Measurements from ENCODE around the gene OR52K1.
"Not testable (repeated sequence)": the region's sequence is repeated elsewhere in the genome, so short reads cannot be mapped to it uniquely, and the experiment has no call there.

The OR52K1 gene

DNA sequence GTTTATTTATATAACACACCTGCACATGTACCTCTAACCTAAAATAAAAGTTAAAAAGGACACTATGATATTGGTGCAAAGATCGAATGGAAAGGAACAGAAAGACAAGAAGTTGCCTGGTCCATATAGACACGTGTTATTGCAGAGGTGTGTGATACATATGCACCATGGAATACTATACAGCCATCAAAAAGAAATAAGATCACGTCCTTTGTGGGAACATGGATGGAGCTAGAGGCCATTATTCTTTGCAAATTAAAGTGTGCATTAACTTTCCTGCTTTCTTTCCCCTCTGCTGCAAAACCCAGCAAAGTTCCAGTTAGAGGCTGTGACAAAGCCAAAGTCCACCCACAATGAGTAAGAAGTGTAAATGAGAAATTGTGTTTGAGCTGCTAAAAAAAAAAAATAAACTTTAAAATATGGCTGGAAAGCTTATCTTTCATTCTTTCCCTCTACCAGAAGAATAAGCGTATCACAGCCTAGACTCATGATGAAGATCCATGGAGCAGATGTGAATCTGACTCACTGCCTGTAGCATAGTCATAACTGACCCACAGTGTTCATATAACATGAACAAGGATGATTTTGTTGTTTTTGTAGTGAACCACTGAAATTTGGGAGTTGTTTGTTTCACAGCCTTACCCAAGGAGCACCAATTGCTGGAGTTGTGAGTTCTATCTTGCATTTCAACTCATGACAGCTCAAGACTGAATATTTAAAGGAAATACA lies 9.6 kb downstream of the OR52K1 start:
- DNase-seq, result no peak

DNA sequence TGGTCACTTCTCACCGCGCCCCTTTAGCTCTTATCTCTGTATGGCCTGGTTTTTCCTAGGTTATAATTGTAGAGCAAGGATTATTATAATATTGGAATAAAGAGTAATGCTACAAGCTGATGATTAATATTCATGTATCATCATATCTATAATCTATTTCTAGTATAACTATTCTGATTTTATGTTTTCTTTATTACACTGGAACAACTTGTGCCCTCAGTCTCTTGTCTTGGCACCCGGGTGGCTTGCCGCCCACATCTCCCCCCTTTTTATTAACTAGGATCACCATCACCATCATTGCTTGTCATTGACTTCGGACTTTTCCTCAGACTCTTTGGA lies 11.0 kb downstream of the OR52K1 start:
- no peak for DNase-seq

DNA sequence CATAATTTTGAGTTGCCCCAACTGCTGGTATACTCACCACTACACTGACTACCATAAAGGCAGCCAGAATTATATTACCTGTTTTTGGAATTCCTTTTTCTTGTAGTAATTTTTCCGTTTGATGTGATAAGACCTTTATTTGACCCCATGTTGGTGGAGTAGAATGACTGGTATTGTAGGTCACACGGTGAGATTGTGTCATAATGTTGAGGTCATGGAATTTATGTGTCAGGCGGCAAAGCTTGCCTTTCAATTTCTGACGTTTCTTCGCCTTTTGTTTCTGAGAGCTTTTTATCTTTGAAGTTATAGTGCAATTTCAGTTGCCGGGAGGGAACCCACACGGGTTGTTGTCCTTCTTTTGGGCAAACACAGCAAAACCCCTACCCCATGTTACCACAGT lies 13.0 kb downstream of the OR52K1 start:
- DNase-seq, result no peak

DNA sequence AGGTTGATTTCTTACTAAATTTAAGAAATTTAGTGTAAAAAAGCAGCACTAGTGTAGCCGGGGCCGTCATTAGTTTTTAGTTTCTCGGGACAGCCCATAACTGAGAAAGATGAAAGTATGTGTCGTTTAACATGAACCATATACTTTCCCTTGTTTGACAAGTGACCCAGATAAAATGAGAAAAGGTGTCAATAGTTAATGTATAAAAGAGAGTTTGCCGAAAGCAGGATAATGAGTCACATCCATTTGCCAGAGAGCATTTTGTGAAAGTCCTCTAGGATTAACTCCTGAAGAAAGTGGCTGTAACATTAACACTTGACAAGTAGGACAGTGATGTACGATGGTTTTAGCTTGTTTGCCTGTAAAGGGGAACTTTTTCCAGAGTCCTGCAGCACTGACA lies 13.5 kb downstream of the OR52K1 start:
- no peak for DNase-seq

DNA sequence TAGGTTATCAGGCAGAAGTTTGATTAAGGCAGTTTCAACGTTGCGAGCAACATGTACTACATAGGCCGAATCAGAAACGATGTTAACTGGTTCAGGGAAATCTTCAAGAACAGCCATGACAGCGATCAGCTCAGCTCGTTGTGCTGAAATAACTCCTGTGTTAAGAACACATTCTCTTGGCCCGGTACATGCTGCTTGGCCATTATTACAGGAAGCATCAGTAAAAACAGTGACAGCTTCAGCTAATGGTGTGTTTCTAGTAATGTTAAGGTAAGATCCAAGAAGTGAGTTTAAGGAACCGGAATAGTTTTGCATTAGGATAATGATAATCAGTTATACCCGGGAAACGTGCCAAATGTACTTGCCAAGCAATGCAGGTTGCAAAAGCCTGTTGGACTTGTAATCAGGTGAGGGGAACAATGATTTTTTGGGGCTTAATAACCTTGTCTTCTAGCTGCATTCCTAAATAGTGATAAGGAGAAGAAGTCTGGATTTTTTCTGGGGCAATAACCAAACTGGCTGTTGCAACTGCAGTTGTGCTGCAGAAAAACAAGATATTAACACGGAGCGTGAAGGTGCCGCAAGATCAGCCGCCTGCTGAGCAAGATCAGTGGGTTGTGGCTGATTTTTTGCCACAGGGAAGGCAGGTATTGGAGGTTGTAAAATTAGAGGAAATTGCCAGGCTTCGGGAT lies 14.3 kb downstream of the OR52K1 start:
- DNase-seq, result no peak

DNA sequence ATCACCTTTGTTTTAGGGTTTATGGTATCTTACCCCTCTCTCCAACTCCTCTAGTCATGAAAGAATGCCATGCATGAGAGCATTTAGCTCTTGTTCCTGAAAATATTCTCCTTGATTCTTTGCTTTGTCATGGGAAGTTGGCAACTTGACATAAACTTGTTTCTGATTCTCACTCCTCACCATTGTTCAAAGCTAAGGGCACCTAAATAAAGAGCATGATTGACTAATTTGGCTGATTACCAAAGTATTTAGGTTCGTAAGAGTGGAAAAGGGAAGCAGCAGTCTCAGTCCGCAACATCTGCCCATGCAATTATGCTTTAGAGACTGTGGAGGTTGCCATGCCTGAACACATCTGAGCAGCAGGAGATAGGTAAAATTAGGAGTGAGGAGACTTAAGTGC lies 26.4 kb downstream of the OR52K1 start:
- no peak for DNase-seq

DNA sequence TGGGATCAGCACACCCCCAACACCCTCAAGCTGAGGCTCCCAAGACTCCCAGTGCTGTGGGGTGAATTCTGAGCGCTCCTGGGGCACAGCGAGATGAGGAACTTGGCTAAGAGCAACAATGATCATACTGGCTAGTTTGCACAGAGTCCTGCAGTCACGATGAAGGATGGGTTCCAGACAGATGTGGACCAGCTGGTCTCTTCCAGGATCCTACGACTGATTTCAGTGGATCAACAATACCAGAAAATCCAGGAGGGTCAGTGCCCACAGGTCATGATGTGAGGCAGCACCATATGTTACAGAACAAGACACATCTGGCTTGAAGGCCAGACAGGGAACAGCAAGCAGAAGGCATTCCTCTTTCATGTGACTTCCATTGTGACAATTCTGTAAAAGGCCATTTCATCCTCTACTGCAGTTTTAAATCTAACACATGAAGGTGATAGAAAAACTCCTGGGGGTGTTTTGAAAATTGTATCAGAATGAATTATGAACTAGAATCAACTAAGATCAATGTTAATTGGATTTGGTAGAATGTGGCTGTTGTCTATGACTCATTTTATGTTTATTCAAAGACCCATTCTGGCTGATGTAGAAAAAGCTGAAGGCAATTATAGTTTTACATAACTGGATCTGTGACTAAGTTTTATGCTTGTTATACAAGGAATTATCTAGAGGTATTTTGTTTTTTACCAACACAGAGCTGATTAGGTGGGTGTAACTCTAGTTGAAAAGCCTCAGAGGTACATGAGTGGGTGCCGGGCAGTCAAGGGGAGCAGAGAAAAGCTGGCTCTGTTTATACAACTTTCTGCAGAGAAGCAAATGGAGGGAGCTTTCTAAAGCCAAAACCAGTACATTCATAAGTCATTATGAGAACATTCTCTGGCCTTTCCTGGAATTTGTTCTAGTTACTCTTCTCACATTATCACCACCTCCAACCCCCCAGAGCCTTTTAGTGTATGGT lies 29.1 kb downstream of the OR52K1 start:
- DNase-seq, result no peak

DNA sequence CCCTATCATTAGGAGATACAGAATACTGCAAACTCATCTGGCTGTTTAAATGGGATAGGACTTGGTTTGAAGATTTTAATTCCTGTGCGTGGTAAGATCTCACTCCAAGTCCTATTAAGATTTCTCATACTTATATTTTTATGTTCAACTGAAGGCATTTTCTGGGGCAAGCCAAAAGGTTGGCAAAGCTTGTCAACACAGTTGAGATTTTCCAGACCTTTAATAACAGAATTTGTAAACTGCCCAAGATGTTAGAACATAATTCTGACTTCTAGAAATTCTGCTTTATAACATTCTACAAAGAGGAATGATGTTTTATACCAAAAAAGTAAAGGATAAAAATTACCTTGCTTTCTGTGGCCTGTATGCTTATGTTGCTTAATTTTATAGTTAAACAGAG lies 31.8 kb downstream of the OR52K1 start:
- no peak for DNase-seq

DNA sequence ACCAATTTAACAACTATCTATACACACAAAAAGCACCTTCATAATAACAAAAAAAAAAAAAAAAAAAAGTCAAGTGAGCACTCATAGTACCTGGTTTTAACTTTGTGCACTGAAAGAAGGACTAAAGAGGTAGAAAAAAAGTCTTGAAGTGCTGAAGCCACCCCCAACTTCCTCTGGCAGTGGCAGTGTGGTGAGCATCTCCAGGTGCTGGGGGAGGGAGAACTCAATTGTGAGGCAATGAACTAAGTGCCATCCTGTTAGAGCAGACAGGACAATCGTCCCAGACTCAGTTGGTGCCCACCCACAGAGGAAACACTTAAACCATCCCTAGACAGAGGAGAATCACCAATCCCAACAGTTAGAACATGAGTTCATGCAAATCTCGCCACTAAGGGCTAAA lies 39.9 kb downstream of the OR52K1 start:
- no peak for DNase-seq

DNA sequence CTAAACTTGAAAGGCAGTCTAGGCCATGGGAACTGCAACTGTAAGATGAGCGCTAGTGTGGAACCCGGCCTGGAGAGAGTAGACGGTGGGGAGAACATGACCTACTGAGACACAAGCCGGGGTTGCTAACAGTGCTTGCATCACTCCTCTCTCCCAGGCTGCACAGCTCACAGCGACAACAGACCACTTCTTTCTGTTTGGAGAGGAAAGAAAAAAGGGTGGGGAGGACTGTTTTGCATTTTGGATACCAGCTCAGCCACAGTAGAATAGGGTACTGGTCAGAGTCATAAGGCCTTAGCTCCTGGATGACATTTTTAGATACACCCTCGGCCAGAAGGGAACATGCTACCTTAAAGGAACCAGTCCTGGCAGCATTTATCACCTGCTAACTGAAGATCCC lies 40.3 kb downstream of the OR52K1 start:
- no peak for DNase-seq

DNA sequence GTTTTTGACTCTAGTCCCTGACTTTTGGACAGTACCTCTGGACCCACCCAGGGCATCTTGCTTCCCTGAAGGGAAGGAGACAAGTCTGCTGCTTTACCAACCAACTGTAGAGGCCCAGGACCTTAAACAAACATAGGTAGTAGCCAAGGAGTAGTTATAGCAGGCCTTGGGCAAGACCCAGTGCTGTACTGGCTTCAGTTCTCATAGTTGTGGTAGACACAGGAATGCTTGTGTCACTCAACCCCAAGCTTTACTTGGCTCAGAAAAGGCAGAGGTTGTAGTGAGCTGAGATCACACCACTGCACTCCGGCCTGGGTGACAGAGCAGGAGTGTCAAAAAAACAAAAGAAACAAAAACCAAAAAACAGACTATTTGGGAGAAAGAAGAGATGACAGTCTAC lies 41.2 kb downstream of the OR52K1 start:
- no peak for DNase-seq

DNA sequence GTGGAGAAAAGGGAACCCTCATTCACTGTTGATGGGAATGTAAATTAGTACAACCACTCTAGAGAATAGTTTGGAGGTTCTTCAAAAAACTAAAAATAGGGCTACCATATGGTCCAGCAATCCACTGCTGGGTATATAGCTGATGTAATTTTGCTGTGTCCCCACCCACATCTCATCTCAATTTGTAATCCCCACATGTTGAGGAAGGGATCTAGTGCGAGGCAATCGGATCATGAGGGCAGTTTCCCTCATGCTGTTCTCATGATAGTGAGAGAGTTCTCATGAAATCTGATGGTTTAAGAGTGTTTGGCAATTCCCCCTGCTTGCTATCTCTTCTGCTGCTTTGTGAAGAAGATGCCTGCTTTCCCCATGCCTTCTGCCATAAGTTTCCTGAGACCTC lies 45.5 kb downstream of the OR52K1 start:
- DNase-seq, result no peak

DNA sequence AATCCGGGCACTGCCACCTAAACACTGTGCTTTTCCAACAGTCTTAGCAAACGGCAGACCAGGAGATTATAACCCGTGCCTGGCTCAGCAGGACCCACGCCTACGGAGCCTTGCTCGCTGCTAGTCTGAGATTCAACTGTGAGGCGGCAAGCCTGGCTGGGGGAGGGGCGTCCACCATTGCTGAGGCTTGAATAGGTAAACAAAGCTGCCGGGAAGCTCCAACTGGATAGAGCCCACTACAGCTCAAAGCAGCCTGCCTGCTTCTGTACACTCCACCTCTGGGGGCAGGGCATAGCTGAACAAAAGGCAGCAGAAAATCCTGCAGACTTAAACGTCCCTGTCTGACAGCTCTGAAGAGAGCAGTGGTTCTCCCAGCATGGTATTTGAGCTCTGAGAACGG lies 49.2 kb downstream of the OR52K1 start:
- not testable (repeated sequence) for DNase-seq

DNA sequence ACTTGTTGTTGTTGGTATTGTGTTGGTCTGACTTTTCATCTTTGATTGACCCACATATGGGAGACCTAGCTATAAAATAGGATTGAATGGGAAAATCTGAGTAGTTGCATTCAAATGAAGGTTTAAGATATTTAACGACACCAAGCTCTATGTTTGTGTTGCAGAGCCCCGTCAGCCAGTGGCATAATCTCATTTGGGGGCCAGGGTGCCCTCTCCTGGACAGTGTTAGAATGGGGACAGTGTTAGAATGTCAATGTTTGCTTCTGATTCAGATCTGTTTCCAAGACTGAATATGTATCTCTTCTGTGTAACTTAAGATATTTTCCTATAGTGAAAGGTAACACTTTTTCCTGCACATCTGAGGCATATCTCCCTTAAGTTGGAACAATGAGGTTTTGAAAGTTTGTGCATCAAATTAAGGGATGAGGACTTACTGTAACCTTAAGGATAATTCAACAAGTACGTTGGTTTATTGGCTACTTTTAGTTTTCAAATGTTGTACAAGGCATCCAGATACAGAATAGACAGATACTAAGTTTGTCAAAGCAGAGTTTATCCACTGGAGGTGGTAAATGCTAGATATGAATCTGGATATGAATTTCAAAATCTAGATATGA lies 57.3 kb downstream of the OR52K1 start:
- peak; percentile 25 for DNase-seq

DNA sequence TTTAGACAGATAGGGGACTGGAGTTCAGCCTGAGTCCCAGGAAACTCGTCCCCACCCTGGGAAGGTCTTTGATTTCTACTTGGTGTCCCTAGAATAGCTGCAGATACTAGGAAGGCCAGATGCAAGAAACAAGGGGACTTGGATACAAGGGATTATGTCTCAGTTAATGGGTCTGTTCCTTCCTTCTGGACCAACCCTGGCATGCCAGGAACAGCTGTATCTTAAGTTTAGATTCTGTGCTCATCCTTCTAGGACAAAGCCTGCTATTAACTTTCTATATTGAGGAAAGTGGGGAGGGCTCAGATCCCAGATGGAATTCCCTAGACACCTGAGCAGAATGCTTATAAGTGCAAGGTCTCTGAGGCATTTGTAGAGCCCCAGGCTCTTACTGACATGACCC lies 58.6 kb downstream of the OR52K1 start:
- no peak for DNase-seq
